Prostate gland (tissue), 2 donors: Measurements from ENCODE around the gene ACLY.

Source experiments
- POLR2A ChIP-seq: fragments of 450-650 bp; IDR thresholded peaks from one replicate; pipeline ENCODE4 v1.6.1; 2016; ENCODE audit warnings: antibody characterized with exemption, mild to moderate bottlenecking
- TF ChIP-seq, protein P1 (sequence below), 4 experiments: fragments of 200-600 bp in 2 of 4; fragments of 450-650 bp in 2 of 4; sonication (generic) in 2 of 4; IDR thresholded peaks; 1 replicate in 3 of 4; 2 replicates in 1 of 4; pipeline ENCODE4 v1.5.1; 2016 to 2019; ENCODE audit warnings: antibody characterized with exemption in 4 of 4, mild to moderate bottlenecking in 2 of 4, moderate library complexity in 2 of 4

DNA sequence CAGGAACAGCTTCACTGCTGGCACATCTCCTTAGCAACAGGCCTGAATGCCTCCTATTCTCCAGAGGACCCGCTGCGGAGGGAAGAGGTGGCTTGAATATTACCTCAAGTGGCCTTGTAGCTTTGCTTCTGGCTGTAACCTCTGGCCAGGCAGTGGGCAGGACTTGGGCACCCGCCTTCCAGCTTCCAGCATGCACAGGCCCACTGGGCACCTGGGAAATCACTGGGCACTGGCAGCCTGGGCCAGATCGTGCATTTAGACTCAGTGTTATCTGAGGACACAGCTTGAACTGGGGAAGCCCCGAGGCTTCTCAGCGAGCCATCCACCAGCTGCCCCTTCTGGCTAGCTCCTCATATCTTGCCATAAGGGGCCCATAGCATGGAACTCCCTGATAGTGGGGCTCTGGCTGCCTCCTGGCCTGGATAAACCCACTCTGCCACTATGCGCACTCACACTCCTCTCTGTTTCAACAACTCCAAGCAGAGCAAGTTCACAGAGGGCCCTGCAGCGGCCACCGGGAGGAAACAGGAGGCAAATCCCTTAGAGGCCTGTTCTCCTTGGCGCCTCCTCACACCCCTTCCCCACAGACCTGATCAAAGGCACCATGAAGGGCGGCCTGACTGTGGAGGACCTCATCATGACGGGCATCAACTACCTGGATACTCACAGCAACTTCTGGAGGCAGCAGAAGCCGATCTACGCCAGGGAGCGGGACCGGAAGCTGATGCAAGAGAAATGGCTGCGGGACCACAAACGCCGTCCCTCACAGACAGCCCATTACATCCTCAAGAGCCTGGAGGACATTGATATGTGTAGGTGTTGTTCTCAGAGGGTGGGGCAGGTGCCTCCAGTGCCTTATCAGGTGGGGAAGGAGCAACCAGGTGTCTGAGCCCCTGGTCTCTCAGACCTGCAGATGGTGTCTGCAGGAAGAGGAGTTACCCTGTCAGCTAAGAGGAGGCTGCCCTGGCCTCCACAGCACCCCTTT lies 19.5 kb upstream of the ACLY start:
- no peak for TF ChIP-seq POLR2A
- TF ChIP-seq, protein P1, sequence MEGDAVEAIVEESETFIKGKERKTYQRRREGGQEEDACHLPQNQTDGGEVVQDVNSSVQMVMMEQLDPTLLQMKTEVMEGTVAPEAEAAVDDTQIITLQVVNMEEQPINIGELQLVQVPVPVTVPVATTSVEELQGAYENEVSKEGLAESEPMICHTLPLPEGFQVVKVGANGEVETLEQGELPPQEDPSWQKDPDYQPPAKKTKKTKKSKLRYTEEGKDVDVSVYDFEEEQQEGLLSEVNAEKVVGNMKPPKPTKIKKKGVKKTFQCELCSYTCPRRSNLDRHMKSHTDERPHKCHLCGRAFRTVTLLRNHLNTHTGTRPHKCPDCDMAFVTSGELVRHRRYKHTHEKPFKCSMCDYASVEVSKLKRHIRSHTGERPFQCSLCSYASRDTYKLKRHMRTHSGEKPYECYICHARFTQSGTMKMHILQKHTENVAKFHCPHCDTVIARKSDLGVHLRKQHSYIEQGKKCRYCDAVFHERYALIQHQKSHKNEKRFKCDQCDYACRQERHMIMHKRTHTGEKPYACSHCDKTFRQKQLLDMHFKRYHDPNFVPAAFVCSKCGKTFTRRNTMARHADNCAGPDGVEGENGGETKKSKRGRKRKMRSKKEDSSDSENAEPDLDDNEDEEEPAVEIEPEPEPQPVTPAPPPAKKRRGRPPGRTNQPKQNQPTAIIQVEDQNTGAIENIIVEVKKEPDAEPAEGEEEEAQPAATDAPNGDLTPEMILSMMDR (IDR thresholded peaks at IDR 0.05): no peak
